MV-4-11 (cell line): Measurements from ENCODE around the gene TMEM190.
A peak's percentile ranks its signal among the peaks of the same experiment; 100 is the strongest.

Experiments
- DNase-seq: peaks from one replicate; lab custom pipeline; 2025; lab: John Stamatoyannopoulos, UW

The TMEM190 gene

GRCh38 chr19:55352040-55352439 lies 24.6 kb upstream of the TMEM190 start:
- no peak for DNase-seq

DNA sequence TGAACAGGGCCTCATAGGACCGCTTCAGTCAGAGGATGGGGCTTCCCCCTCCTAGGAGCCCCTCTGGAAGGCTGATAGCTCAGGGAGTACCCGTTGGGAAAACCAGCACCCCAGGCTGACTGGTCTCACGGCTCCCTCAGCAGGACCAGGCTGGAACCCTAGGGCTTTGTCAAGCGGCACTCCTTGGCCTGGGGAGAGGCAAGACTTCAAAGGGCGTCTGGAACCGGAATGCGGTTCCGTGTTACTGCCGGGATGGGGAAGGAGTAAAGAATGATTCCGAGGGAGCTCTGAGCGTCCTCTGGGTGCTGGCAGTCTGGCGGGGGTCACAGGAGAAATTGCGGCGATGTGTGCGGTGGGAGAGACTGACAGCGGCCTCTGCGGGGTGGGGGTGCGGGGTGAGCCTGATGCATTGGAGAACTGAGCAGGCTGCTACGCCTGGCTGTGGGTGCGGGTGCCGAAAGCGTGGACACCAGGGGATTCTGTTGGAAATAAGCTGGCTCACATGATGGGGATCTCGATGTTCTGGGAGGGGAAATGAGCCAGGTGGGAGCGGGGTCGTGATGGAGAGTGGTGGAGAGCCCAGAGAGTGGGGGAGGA lies 24.0 kb upstream of the TMEM190 start:
- DNase-seq = no peak

- no peak for DNase-seq
These were observed 23.2 kb upstream of the TMEM190 start for GRCh38 chr19:55353356-55353802.

- peak; percentile 67 for DNase-seq
These were observed 22.6 kb upstream of the TMEM190 start for GRCh38 chr19:55353803-55354697.

DNA sequence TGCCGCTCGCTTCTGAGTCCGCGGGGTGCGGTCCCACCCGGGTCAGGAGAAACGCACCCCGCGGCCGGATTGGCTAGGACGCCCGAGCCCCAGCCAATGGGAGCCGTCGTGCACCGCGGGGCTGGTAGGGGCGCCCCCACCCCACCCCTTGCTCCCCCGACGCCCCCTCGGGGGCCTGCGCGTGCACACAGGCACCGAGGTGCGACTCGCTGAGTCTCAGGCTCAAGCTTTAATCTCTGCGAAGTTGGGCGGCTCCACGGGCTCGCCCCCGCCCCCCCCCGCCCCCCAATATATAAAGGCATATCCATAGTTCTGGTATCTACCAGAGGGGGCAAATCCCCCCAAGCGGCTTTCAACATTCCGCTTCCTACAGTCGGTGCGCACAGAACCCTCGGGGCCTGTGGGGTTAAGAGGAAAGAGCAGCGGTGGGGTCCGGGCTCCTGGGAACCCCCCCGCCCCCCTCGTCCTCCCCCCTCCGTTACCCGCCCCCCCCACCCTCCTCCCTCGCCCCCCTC lies 21.9 kb upstream of the TMEM190 start, which contains the start of gene COX6B2:
Gene COX6B2 (minus strand): TSS at position 22 of the 515 bp plus-strand sequence. CDS start 198 bp downstream, outside the sequence.
- DNase-seq = no peak

GRCh38 chr19:55355213-55355821 lies 21.3 kb upstream of the TMEM190 start:
- no peak for DNase-seq

- peak; percentile 68 for DNase-seq
These were observed 18.1 kb upstream of the TMEM190 start for GRCh38 chr19:55358493-55358892.

DNA sequence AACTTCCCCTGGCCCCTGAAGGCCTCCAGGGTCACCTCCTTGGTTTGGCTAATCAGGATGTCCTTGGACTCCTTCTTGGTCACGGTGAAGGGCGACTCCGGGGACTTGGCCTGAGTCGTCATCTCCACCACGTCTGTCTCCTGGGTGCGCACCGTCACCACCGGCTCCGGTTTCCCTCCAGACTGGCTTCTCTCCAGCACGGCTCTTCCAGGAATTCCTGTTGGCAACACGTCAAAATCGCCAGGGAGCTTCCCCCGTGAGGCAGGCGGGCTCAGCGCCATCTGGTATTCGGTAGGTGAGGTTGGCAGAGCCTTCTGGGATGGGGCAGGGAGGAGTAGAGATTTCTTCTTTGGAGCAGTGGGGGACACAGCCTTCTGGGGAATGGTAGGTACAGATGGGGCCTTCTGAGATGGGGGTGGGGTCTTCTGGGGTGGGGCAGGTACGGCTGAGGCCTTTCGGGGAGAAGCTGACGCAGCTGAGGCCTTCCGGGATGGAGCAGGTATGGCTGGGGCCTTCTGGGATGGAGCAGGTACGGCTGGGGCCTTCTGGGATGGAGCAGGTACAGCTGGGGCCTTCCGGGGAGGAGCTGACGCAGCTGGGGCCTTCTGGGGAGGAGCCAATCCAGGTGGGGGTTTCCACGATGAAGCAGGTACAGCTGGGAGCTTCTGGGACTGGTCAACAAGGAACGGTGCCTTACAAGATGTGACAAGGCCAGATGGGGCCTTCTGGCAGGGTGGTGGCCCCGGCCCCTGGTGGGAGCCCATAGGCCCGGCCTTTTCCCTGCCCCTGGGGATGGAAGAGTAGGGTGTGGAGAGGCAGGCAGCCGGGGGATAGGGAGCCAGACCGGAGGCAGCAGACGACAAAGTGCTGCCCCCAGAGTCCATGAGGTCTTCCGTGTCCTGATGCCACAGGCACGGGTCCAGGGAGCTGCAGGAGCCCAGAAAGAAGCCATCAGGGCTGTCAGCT lies 17.4 kb upstream of the TMEM190 start:
- DNase-seq = no peak

DNA sequence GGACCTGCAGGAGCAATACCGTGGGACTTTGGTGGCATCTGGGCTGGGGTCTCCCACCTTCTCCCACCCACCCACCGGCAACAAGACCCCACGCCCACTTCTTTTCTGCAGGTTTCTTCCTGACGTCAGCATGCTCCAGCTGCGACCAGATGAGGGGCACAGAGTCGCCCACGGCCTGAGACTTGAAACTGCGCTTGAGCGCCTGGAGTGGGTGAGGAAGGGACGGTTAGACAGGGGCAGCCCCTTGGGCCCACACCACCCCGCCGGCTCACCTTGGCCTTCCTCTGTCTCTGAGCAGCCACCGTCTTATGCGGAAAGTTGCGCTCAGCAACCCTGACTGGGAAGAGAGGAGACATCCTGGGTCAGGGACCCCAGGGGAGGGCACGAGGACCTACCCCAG lies 15.7 kb upstream of the TMEM190 start:
- no peak for DNase-seq

DNA sequence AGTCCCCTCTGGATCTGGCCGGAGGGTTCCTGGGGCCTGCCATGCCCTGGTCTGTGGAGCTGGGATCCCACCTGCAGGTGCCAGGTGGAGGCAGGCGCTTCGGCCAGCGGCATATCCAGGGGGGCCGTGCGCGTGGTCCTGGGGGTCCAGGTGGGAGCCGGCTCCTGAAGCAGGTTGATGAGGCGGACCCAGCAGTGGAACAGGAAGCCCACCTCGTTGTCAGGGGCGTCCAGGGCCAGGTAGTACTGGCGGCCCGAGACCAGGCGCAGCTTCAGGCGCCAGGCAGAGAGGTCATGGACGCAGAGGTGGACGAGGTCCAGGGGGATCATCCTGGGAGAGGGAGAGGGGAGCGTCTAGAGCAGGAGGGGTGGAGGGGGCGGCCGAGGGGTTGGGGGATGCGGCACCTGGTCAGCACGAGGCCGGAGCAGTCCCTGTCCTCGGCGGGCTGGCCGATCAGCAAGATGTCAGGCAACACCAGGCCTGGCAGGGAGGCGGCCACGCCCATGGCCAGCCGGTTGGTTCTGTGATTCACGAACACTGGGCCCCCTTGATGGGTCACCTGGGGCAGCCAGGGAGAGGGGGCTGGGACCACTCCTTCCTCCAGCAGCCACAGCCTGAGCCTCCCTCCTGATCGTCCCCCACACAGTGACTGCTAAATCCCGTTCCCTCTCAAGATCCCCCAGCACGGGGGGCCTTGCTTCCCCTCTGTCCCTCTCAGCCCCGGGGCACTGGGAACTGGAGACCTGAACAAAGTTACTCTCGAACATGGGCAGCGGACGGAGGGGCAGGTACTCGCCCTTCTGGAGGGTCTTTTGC lies 14.2 kb upstream of the TMEM190 start:
- DNase-seq = no peak

DNA sequence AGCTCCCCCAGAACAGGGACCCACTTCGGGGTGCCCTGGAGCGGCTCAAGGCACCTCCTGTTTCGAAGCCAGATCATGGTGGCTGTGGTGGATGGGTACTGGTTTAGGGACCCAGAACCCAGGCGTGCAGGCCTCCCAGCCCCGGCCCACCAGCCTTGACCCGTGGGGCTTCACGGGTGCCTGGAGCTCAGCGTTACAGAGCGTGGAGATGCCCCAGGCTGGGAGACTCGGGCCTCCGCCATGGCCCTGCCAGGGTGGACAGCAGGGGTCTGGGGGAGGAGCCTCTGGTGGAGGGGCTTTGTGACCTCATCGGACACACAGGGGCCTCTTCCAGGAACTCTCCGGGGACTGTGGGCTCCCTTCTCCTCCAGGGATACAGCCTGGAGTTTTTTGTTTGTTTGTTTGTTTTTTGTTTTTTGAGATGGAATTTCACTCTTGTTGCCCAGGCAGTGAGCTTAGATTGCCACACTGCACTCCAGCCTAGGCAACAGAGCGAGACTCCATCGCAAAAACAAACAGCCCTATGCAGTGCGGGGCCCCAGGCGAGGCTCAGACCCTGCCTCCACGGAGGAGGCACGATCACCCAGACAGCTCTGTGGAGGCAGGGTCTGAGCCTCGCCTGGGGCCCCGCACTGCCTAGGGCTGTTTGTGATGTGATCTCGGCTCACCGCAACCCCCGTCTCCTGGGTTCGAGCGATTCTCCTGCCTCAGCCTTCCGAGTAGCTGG lies 13.5 kb upstream of the TMEM190 start, which contains the start of gene GARIN5B:
Gene GARIN5B (minus strand): TSS at position 271 of the 727 bp plus-strand sequence. CDS start 194 bp downstream, at position 77.
- no peak for DNase-seq

DNA sequence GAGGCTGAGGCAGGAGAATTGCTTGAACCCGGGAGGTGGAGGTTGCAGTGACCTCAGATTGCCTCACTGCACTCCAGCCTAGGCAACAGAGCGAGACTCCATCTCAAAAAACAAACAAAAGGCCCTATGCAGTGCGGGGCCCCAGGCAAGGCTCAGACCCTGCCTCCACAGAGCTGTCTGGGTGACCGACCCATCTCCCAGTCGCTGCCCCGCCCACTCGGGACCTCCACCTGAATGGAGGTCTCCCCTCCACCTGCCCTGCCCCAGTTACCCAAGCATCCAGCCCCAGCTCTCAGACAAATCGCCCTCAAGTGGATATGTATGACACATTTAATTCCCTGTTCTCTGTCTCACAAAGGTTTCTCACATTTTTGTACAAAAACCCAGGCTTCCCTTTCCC lies 11.4 kb upstream of the TMEM190 start:
- no peak for DNase-seq

- no peak for DNase-seq
These were observed 10.7 kb upstream of the TMEM190 start for GRCh38 chr19:55365964-55366363.

DNA sequence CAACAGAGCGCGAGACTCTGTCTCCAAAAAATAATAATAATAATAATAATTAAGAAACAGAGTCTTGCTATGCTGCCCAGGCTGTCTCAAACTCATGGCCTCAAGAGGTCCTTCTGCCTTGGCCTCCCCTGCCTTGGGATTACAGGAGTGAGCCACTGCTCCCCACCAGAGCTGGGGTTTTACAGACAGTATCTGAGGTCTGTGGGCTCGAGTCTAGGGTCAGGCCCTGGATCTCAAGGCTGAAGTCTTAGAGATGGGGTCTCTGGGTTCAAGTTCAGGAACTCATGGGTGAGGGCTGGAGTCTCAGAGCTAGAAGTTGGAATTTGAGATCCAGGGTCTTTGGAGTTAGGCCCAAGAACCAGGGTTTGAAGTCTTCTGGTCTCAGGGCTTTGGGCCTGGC lies 9.8 kb upstream of the TMEM190 start:
- no peak for DNase-seq

GRCh38 chr19:55368106-55368505 lies 8.5 kb upstream of the TMEM190 start:
- no peak for DNase-seq

GRCh38 chr19:55368701-55369563 lies 7.7 kb upstream of the TMEM190 start:
- no peak for DNase-seq

DNA sequence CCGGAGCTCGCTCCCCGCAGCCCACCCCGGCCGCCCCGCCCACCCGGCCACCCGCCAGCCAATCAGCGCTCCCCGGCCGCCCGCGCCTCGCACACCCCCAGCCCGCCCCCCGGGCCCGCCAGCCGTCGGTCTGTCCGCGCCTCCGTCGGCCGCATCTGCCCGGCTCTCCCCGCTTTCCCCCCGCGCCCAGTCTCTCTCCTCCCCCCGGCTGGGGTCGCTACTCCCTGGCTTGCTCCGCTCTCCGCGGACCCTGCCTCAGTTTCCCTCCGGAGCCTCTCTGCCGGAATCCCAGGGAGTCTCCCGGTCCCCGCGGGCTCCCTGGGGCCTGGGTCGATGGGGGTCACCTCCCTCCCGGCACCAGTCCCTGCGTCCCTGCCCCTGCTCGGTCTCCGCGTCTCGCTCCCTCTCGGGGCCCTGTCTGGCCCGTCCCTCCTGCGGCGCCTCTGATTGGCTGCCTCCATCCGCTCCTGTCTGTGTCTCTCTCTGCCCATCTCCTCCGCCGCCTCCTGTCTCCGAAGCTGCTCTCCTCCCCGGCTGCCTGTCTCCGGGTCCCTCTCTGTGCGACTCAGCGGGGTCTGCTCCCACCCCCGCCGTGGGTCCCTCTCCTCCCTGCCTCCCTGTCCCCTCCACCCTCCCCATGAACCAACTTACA lies 6.8 kb upstream of the TMEM190 start:
- no peak for DNase-seq

- no peak for DNase-seq
These were observed 6.2 kb upstream of the TMEM190 start, which contains the start of gene IL11 for GRCh38 chr19:55370305-55370988. Gene IL11 (minus strand): TSS chr19:55370463. CDS start chr19:55370310, 153 bp downstream.
